GM12892 (cell line): Measurements from ENCODE around the gene YDJC.

Experiments
- POLR2A ChIP-seq: IDR thresholded peaks from 2 replicates; pipeline ENCODE4 v1.6.1; 2011; ENCODE audit warnings: low read depth, low read length, control low read depth
- POLR2AphosphoS5 ChIP-seq: IDR thresholded peaks from 2 replicates; pipeline ENCODE4 v1.6.1; 2011; ENCODE audit warnings: low read depth, low read length, control low read depth
- TAF1 ChIP-seq: IDR thresholded peaks from 2 replicates; pipeline ENCODE4 v1.6.1; 2011; ENCODE audit warnings: low read depth, mild to moderate bottlenecking, control low read depth, low read length, borderline replicate concordance

- TF ChIP-seq POLR2A (no peak), POLR2AphosphoS5 (no peak), TAF1 (no peak)
These were observed 30.2 kb upstream of the YDJC start for GRCh38 chr22:21659864-21660525.
